ENCODE results near the gene CBLL1. TPM values are rescaled to one million over a fixed set of nuclear protein-coding genes. Genes with fewer than 3 reads are reported as not detected.

The CBLL1 gene
- total RNA-seq, 2 donors from 2014 or later: 20.2 to 21.9 TPM

GRCh38 chr7:107803009-107803610 is 59.2 kb downstream of the CBLL1 start, which contains the start of gene SLC26A3:
SLC26A3 (minus strand) TSS chr7:107803223; CDS start chr7:107794509, 8,714 bp downstream.
- Histone ChIP-seq H3K9me3 (no peaks in the 10 kb centered on the region), H3K4me1 (ENCODE audit: control insufficient read depth in 1 of 2, low read depth in 2 of 2) (no peaks in the 10 kb centered on the region), H3K36me3 (no peaks in the 10 kb centered on the region), H3K27ac (no peak within 1 kb of the TSS), H3K4me3 (no peak within 1 kb of the TSS), H3K27me3 (replicated peaks; ENCODE audit: insufficient read depth) (no peaks in the 10 kb centered on the region)
- ATAC-seq (ENCODE audit: insufficient number of reproducible peaks, low FRiP score, low read depth) (no peak), DNase-seq (ENCODE audit: low spot score) (no peak)
- no peak for TF ChIP-seq CTCF (IDR thresholded peaks at IDR 0.05)

GRCh38 chr7:107809179-107809578 is 65.2 kb downstream of the CBLL1 start:
- H3K9me3 ChIP-seq: no peaks in the 10 kb centered on the region
- no peak overlapping the region for H3K4me3 ChIP-seq
- no peak for DNase-seq (ENCODE audit: low spot score)
- no peak overlapping the region for H3K27ac ChIP-seq
- TF ChIP-seq CTCF (IDR thresholded peaks at IDR 0.05): no peak
- H3K27me3 ChIP-seq (replicated peaks; ENCODE audit: insufficient read depth): no peaks in the 10 kb centered on the region
- H3K36me3 ChIP-seq: no peaks in the 10 kb centered on the region
- no peaks in the 10 kb centered on the region for H3K4me1 ChIP-seq (ENCODE audit: control insufficient read depth in 1 of 2, low read depth in 2 of 2)
- no peak for ATAC-seq (ENCODE audit: insufficient number of reproducible peaks, low FRiP score, low read depth)

GRCh38 chr7:107810626-107811025 is 66.7 kb downstream of the CBLL1 start:
- Histone ChIP-seq H3K4me1 (ENCODE audit: control insufficient read depth in 1 of 2, low read depth in 2 of 2) (no peaks in the 10 kb centered on the region), H3K4me3 (no peak overlapping the region), H3K36me3 (no peaks in the 10 kb centered on the region), H3K27ac (no peak overlapping the region), H3K9me3 (no peaks in the 10 kb centered on the region), H3K27me3 (replicated peaks; ENCODE audit: insufficient read depth) (no peaks in the 10 kb centered on the region)
- no peak for DNase-seq (ENCODE audit: low spot score)
- ATAC-seq (ENCODE audit: insufficient number of reproducible peaks, low FRiP score, low read depth): no peak
- TF ChIP-seq CTCF (IDR thresholded peaks at IDR 0.05): no peak

Other genes with a start within 250 kb of the CBLL1 start
- 10 to 100 TPM; 52.5 to 72.4 TPM for gene COG5, start 180.2 kb upstream of the CBLL1 start, total RNA-seq
- gene DUS4L, start 180.2 kb upstream of the CBLL1 start, total RNA-seq: 10 to 100 TPM in 1 of 2 donors, 1 to 10 TPM in 1; 4.7 to 10.3 TPM
- 100 to 1,000 TPM; 141 to 271 TPM for gene BCAP29, start 163.9 kb upstream of the CBLL1 start, total RNA-seq
- gene SLC26A4, start 83.3 kb upstream of the CBLL1 start, total RNA-seq: 1 to 10 TPM in 1 of 2 donors, under 1 TPM in 1; 0.81 to 1.5 TPM
- not detected for gene SLC26A3, start 59.1 kb downstream of the CBLL1 start, total RNA-seq
- 10 to 100 TPM; 60.4 to 80.8 TPM for gene DLD, start 147.0 kb downstream of the CBLL1 start, total RNA-seq

All from thoracic aorta (tissue), 2 donors.